Caki2 (cell line): ENCODE results near the gene GAPVD1. TPM values are rescaled to one million over a fixed set of nuclear protein-coding genes. Genes with fewer than 3 reads are reported as not detected.
"Not testable (repeated sequence)": the region's sequence is repeated elsewhere in the genome, so short reads cannot be mapped to it uniquely, and the experiment has no call there.

Experiments used
- DNase-seq: peaks from one replicate; pipeline ENCODE4 v3.0.0-alpha.2; 2015; ENCODE audit warnings: low read depth
- in situ Hi-C: cut with HindIII; loops from 2 replicates; pipeline ENCODE4 v1.10.0; 2016; ENCODE audit warnings: low sequenced_read_pairs, low pct_unique_long_range_greater_than_20kb, mixed read lengths
- total RNA-seq: library from RNA; depleted of rRNA; stranded (reverse); fragments of >200 nt; shearing (Covaris generic); gene quantifications from 2 replicates; pipeline ENCODE4 v1.2.3, GENCODE V29; 2014; ENCODE audit warnings: low replicate concordance

Gene GAPVD1
- total RNA-seq, 1 experiment from 2014 or later, result 11.2 TPM

GRCh38 chr9:125243792-125244260 is 17.8 kb upstream of the GAPVD1 start:
- in situ Hi-C loops, result no loop called here
- no peak for DNase-seq

GRCh38 chr9:125246261-125246667 is 15.4 kb upstream of the GAPVD1 start:
- DNase-seq, result no peak

GRCh38 chr9:125254231-125254630 is 7.4 kb upstream of the GAPVD1 start:
- no peak for DNase-seq
- in situ Hi-C loops, result no loop called here

More at GRCh38 chr9:125246261-125246667, 15.4 kb upstream of the GAPVD1 start:
- in situ Hi-C loops, result no loop called here

- in situ Hi-C loops, result no loop called here
- peak; percentile 23 for DNase-seq
These were observed 5.7 kb upstream of the GAPVD1 start for GRCh38 chr9:125255781-125256391.

GRCh38 chr9:125258160-125258785 is 3.4 kb upstream of the GAPVD1 start:
- no peak for DNase-seq
- in situ Hi-C loops, result no loop called here

GRCh38 chr9:125258832-125259534 is 2.6 kb upstream of the GAPVD1 start:
- no peak for DNase-seq
- in situ Hi-C loops, result no loop called here

- DNase-seq, result no peak
- in situ Hi-C loops, result no loop called here
These were observed 1.1 kb upstream of the GAPVD1 start for GRCh38 chr9:125260561-125260960.

GRCh38 chr9:125262294-125262991 is 817 bp downstream of the GAPVD1 start:
- DNase-seq, result no peak
- in situ Hi-C loops, result no loop called here

- in situ Hi-C loops, DNase-seq: not testable (repeated sequence)
These were observed 2.4 kb downstream of the GAPVD1 start for GRCh38 chr9:125264068-125264467.

- DNase-seq, result no peak
These were observed 6.9 kb downstream of the GAPVD1 start for GRCh38 chr9:125268394-125269013.

GRCh38 chr9:125269014-125269397 is 7.4 kb downstream of the GAPVD1 start:
- DNase-seq, result no peak
- in situ Hi-C loops, result no loop called here

More at GRCh38 chr9:125268394-125269013, 6.9 kb downstream of the GAPVD1 start:
- in situ Hi-C loops, result no loop called here

- in situ Hi-C loops, result no loop called here
- DNase-seq, result no peak
These were observed 9.5 kb downstream of the GAPVD1 start for GRCh38 chr9:125271081-125271480.

- in situ Hi-C loops, result no loop called here
- DNase-seq, result no peak
These were observed 11.1 kb downstream of the GAPVD1 start for GRCh38 chr9:125272697-125273096.

GRCh38 chr9:125276771-125277170 is 15.1 kb downstream of the GAPVD1 start:
- DNase-seq, result no peak
- in situ Hi-C loops, result no loop called here

GRCh38 chr9:125277411-125277810 is 15.8 kb downstream of the GAPVD1 start:
- in situ Hi-C loops, result no loop called here
- DNase-seq, result peak; percentile 28

GRCh38 chr9:125280945-125281344 is 19.3 kb downstream of the GAPVD1 start:
- DNase-seq, result no peak
- in situ Hi-C loops, result no loop called here

GRCh38 chr9:125284855-125285254 is 23.2 kb downstream of the GAPVD1 start:
- in situ Hi-C loops, result no loop called here
- no peak for DNase-seq

GRCh38 chr9:125286935-125287433 is 25.4 kb downstream of the GAPVD1 start:
- in situ Hi-C loops, DNase-seq: not testable (repeated sequence)
